Endothelial cell (in vitro differentiated cells): ENCODE measurements around the gene EIF4G3. TPM values are rescaled to one million over a fixed set of nuclear protein-coding genes. Genes with fewer than 3 reads are reported as not detected.
"Not testable (repeated sequence)": the region's sequence is repeated elsewhere in the genome, so short reads cannot be mapped to it uniquely, and the experiment has no call there.

ENCODE experiments used
- DNase-seq: peaks from one replicate; pipeline ENCODE4 v3.0.0; 2021; ENCODE audit warnings: low spot score
- H3K27ac Mint-ChIP-seq: one replicate; pipeline ENCODE4 v1.8.0; 2021; ENCODE audit warnings: mixed read lengths, inconsistent platforms; ENCODE audit not compliant: unreplicated experiment
- H3K27me3 Mint-ChIP-seq: one replicate; pipeline ENCODE4 v1.8.0; 2021; ENCODE audit warnings: mild to moderate bottlenecking, moderate library complexity, mixed read lengths, inconsistent platforms; ENCODE audit not compliant: unreplicated experiment
- H3K36me3 Mint-ChIP-seq: one replicate; pipeline ENCODE4 v1.8.0; 2021; ENCODE audit warnings: mild to moderate bottlenecking, low read depth, mixed read lengths, inconsistent platforms; ENCODE audit not compliant: unreplicated experiment
- H3K4me1 Mint-ChIP-seq: one replicate; pipeline ENCODE4 v1.8.0; 2021; ENCODE audit warnings: mild to moderate bottlenecking, mixed read lengths, inconsistent platforms; ENCODE audit not compliant: unreplicated experiment
- H3K4me3 Mint-ChIP-seq: one replicate; pipeline ENCODE4 v1.8.0; 2021; ENCODE audit warnings: mild to moderate bottlenecking, mixed read lengths, inconsistent platforms; ENCODE audit not compliant: unreplicated experiment
- H3K9me3 Mint-ChIP-seq: one replicate; pipeline ENCODE4 v1.8.0; 2021; ENCODE audit warnings: mixed read lengths, inconsistent platforms; ENCODE audit not compliant: unreplicated experiment
- CTCF ChIP-seq: fragments of 200-600 bp; sonication (generic); IDR thresholded peaks from one replicate; pipeline ENCODE4 v1.5.0; 2021; ENCODE audit warnings: antibody characterized with exemption; ENCODE audit not compliant: unreplicated experiment
- total RNA-seq: library from RNA; stranded (reverse); fragmentation: NEBNext Ultra II Directional; extraction: Animal tissue kit (Norgen Biotek cat#: 25700); gene quantifications from one replicate; pipeline ENCODE4 v1.2.1, GENCODE V29; 2021; ENCODE audit not compliant: unreplicated experiment

The EIF4G3 gene
- total RNA-seq, 1 donor from 2014 or later = 87.6 TPM

DNA sequence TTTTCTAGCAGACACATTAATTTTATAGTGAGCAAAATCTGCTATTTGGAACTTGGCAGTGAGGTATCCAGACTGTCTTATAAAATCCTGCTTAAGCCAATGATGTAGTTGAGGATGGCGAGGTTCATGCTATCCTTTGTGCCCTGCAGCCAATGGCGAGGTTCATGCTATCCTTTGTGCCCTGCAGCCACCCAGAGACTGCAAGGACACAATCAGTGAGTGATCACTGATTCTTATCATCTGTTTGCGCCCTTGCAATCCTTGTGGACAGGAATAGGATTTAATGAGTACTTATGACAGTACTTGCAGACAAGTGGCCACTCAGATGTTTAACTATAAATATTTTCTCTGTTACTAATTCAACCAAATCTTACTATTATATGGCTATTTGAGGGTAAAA, 112.6 kb downstream of the EIF4G3 start:
- no peak overlapping the region for H3K27ac Mint-ChIP-seq
- H3K27me3 Mint-ChIP-seq = no peaks in the 10 kb centered on the region
- peaks cover 1% of the 10 kb centered on the region for H3K4me1 Mint-ChIP-seq
- no peak overlapping the region for H3K4me3 Mint-ChIP-seq
- no peak for DNase-seq
- no peaks in the 10 kb centered on the region for H3K9me3 Mint-ChIP-seq
- no peak for TF ChIP-seq CTCF
- H3K36me3 Mint-ChIP-seq = no peaks in the 10 kb centered on the region

GRCh38 chr1:21060523-21060922, 116.2 kb downstream of the EIF4G3 start:
- Mint-ChIP-seq H3K27me3 (no peaks in the 10 kb centered on the region), H3K4me1 (peaks cover 5% of the 10 kb centered on the region), H3K27ac (no peak overlapping the region), H3K4me3 (no peak overlapping the region), H3K36me3 (no peaks in the 10 kb centered on the region), H3K9me3 (no peaks in the 10 kb centered on the region)
- no peak for TF ChIP-seq CTCF
- no peak for DNase-seq

- Mint-ChIP-seq H3K36me3 (peaks cover 6% of the 10 kb centered on the region), H3K27me3 (no peaks in the 10 kb centered on the region), H3K4me3 (no peak overlapping the region), H3K27ac (no peak overlapping the region), H3K4me1 (peaks cover 5% of the 10 kb centered on the region), H3K9me3 (no peaks in the 10 kb centered on the region)
- DNase-seq = no peak
- no peak for TF ChIP-seq CTCF
Observed at GRCh38 chr1:21059021-21059420, 117.7 kb downstream of the EIF4G3 start.

GRCh38 chr1:21058035-21058793, 118.5 kb downstream of the EIF4G3 start:
- Mint-ChIP-seq H3K27ac (no peak overlapping the region), H3K4me3 (no peak overlapping the region), H3K36me3 (peaks cover 6% of the 10 kb centered on the region), H3K4me1 (peaks cover 5% of the 10 kb centered on the region), H3K27me3 (no peaks in the 10 kb centered on the region), H3K9me3 (no peaks in the 10 kb centered on the region)
- TF ChIP-seq CTCF = no peak
- no peak for DNase-seq

DNA sequence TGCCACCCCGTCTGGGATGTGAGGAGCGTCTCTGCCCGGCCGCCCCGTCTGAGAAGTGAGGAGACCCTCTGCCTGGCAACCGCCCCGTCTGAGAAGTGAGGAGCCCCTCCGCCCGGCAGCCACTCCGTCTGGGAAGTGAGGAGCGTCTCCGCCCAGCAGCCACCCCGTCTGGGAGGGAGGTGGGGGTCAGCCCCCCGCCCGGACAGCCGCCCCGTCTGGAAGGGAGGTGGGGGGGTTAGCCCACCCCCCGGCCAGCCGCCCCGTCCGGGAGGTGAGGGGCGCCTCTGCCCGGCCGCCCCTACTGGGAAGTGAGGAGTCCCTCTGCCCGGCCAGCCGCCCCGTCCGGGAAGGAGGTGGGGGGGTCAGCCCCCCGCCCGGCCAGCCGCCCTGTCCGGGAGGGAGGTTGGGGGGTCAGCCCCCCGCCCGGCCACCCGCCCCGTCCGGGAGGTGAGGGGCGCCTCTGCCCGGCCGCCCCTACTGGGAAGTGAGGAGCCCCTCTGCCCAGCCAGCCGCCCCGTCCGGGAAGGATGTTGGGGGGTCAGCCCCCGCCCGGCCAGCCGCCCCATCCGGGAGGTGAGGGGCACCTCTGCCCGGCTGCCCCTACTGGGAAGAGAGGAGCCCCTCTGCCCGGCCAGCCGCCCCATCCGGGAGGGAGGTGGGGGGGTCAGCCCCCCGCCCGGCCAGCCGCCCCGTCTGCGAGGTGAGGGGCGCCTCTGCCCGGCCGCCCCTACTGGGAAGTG, 123.3 kb downstream of the EIF4G3 start:
- H3K27ac Mint-ChIP-seq, H3K9me3 Mint-ChIP-seq, H3K27me3 Mint-ChIP-seq, H3K4me3 Mint-ChIP-seq, DNase-seq, H3K36me3 Mint-ChIP-seq, H3K4me1 Mint-ChIP-seq: not testable (repeated sequence)
